Muscle layer of colon (tissue), 2 donors: ENCODE measurements around the gene IFNAR2.

ENCODE experiments used
- H3K27ac ChIP-seq: one replicate; pipeline ENCODE4 v1.7.0; 2013; ENCODE audit warnings: low read depth, mild to moderate bottlenecking, low read length, moderate library complexity
- H3K27me3 ChIP-seq, 2 donors: one replicate each; pipeline ENCODE4 v1.7.0; 2013; ENCODE audit warnings: low read length in 2 of 2, mild to moderate bottlenecking in 2 of 2; ENCODE audit not compliant: insufficient read depth in 2 of 2, control insufficient read depth in 1 of 2
- H3K36me3 ChIP-seq: one replicate; pipeline ENCODE4 v1.7.0; 2013; ENCODE audit warnings: mild to moderate bottlenecking, low read length; ENCODE audit not compliant: insufficient read depth
- H3K4me1 ChIP-seq: one replicate; pipeline ENCODE4 v1.7.0; 2013; ENCODE audit warnings: mild to moderate bottlenecking, low read length; ENCODE audit not compliant: insufficient read depth
- H3K4me3 ChIP-seq, 2 donors: one replicate each; pipeline ENCODE4 v1.7.0; 2013; ENCODE audit warnings: low read length in 2 of 2, low read depth in 1 of 2, mild to moderate bottlenecking in 1 of 2, moderate library complexity in 1 of 2
- H3K9ac ChIP-seq: one replicate; pipeline ENCODE4 v1.7.0; 2013; ENCODE audit warnings: low read length
- H3K9me3 ChIP-seq: one replicate; pipeline ENCODE4 v1.7.0; 2013; ENCODE audit warnings: mild to moderate bottlenecking, low read length
- donor health status: abdominal sarcoma.
- donor health status: Adenocarcinoma of cecum.

Gene IFNAR2

GRCh38 chr21:33229784-33230544 is at the start of gene IFNAR2:
TSS of gene IFNAR2 (plus strand) at chr21:33229938. CDS start at chr21:33241923, 11,985 bp downstream.
- Histone ChIP-seq H3K36me3 (no peaks in the 10 kb centered on the region), H3K4me1 (peaks cover 7% of the 10 kb centered on the region), H3K9ac (peak within 1 kb of the TSS; percentile 74)

GRCh38 chr21:33185852-33186251 is 43.9 kb upstream of the IFNAR2 start:
- Histone ChIP-seq H3K27ac (no peak overlapping the region), H3K36me3 (no peaks in the 10 kb centered on the region), H3K9ac (no peak overlapping the region)

More at GRCh38 chr21:33229784-33230544, at the start of gene IFNAR2:
- no peaks in the 10 kb centered on the region for H3K9me3 ChIP-seq
- peak within 1 kb of the TSS; percentile 86 to 94 for H3K4me3 ChIP-seq
- no peaks in the 10 kb centered on the region for H3K27me3 ChIP-seq
- peak within 1 kb of the TSS; percentile 97 for H3K27ac ChIP-seq

GRCh38 chr21:33187276-33187675 is 42.5 kb upstream of the IFNAR2 start:
- H3K9ac ChIP-seq: no peak overlapping the region
- H3K4me3 ChIP-seq: no peak overlapping the region
- H3K36me3 ChIP-seq: no peaks in the 10 kb centered on the region
- H3K27ac ChIP-seq: no peak overlapping the region
- H3K9me3 ChIP-seq: no peaks in the 10 kb centered on the region
- H3K4me1 ChIP-seq: no peaks in the 10 kb centered on the region
- peaks cover 0 to 5% of the 10 kb centered on the region in 2 donors for H3K27me3 ChIP-seq

More at GRCh38 chr21:33185852-33186251, 43.9 kb upstream of the IFNAR2 start:
- Histone ChIP-seq H3K27me3 (no peaks in the 10 kb centered on the region), H3K4me1 (no peaks in the 10 kb centered on the region), H3K4me3 (no peak overlapping the region), H3K9me3 (no peaks in the 10 kb centered on the region)

GRCh38 chr21:33189237-33189636 is 40.5 kb upstream of the IFNAR2 start:
- Histone ChIP-seq H3K36me3 (no peaks in the 10 kb centered on the region), H3K4me1 (no peaks in the 10 kb centered on the region), H3K4me3 (no peak overlapping the region), H3K9me3 (no peaks in the 10 kb centered on the region), H3K9ac (no peak overlapping the region), H3K27me3 (peaks cover 0 to 5% of the 10 kb centered on the region in 2 donors), H3K27ac (no peak overlapping the region)

GRCh38 chr21:33189824-33190223 is 39.9 kb upstream of the IFNAR2 start:
- no peaks in the 10 kb centered on the region for H3K9me3 ChIP-seq
- peaks cover 0 to 5% of the 10 kb centered on the region in 2 donors for H3K27me3 ChIP-seq
- no peak overlapping the region for H3K9ac ChIP-seq
- no peak overlapping the region for H3K4me3 ChIP-seq
- no peaks in the 10 kb centered on the region for H3K4me1 ChIP-seq
- H3K27ac ChIP-seq: no peak overlapping the region
- H3K36me3 ChIP-seq: no peaks in the 10 kb centered on the region

GRCh38 chr21:33196941-33197374 is 32.8 kb upstream of the IFNAR2 start:
- Histone ChIP-seq H3K27me3 (no peaks in the 10 kb centered on the region), H3K9me3 (no peaks in the 10 kb centered on the region), H3K36me3 (no peaks in the 10 kb centered on the region), H3K4me1 (peaks cover 14% of the 10 kb centered on the region), H3K9ac (no peak overlapping the region), H3K4me3 (no peak overlapping the region), H3K27ac (no peak overlapping the region)

GRCh38 chr21:33197496-33197895 is 32.2 kb upstream of the IFNAR2 start:
- Histone ChIP-seq H3K36me3 (no peaks in the 10 kb centered on the region), H3K4me1 (peaks cover 14% of the 10 kb centered on the region), H3K9ac (no peak overlapping the region), H3K27me3 (no peaks in the 10 kb centered on the region), H3K9me3 (no peaks in the 10 kb centered on the region), H3K4me3 (no peak overlapping the region), H3K27ac (no peak overlapping the region)

GRCh38 chr21:33198346-33199099 is 31.2 kb upstream of the IFNAR2 start:
- Histone ChIP-seq H3K4me3 (no peak overlapping the region), H3K27me3 (no peaks in the 10 kb centered on the region), H3K36me3 (no peaks in the 10 kb centered on the region), H3K9me3 (no peaks in the 10 kb centered on the region), H3K4me1 (peaks cover 14% of the 10 kb centered on the region), H3K27ac (no peak overlapping the region), H3K9ac (no peak overlapping the region)

- Histone ChIP-seq H3K4me1 (peaks cover 14% of the 10 kb centered on the region), H3K27me3 (no peaks in the 10 kb centered on the region), H3K36me3 (no peaks in the 10 kb centered on the region), H3K27ac (no peak overlapping the region), H3K9me3 (no peaks in the 10 kb centered on the region), H3K9ac (no peak overlapping the region), H3K4me3 (no peak overlapping the region)
Observed at GRCh38 chr21:33199100-33199464, 30.7 kb upstream of the IFNAR2 start.

GRCh38 chr21:33199516-33200217 is 30.1 kb upstream of the IFNAR2 start:
- no peaks in the 10 kb centered on the region for H3K36me3 ChIP-seq
- H3K27ac ChIP-seq: peak overlapping the region; percentile 29
- H3K9me3 ChIP-seq: no peaks in the 10 kb centered on the region
- no peak overlapping the region for H3K9ac ChIP-seq
- H3K4me1 ChIP-seq: peaks cover 14% of the 10 kb centered on the region
- no peaks in the 10 kb centered on the region for H3K27me3 ChIP-seq
- H3K4me3 ChIP-seq: no peak overlapping the region

GRCh38 chr21:33201956-33202355 is 27.8 kb upstream of the IFNAR2 start:
- Histone ChIP-seq H3K9me3 (no peaks in the 10 kb centered on the region), H3K27me3 (no peaks in the 10 kb centered on the region), H3K9ac (no peak overlapping the region), H3K4me3 (no peak overlapping the region), H3K27ac (no peak overlapping the region), H3K4me1 (peaks cover 10% of the 10 kb centered on the region), H3K36me3 (no peaks in the 10 kb centered on the region)
